UCSD-AML1 (cell line): ENCODE results near the gene MB.
"Not testable (repeated sequence)": the region's sequence is repeated elsewhere in the genome, so short reads cannot be mapped to it uniquely, and the experiment has no call there.

Source experiments
- DNase-seq: peaks from one replicate; lab custom pipeline; 2025; ENCODE audit not compliant: unreplicated experiment; lab: John Stamatoyannopoulos, UW

MB gene

GRCh38 chr22:35617137-35617755, at the start of gene MB:
MB (minus strand) TSS chr22:35617329; CDS start chr22:35617257, 72 bp downstream.
- DNase-seq: no peak

- DNase-seq: not testable (repeated sequence)
Observed at GRCh38 chr22:35666699-35667098, 49.6 kb upstream of the MB start.

- DNase-seq: no peak
Observed at GRCh38 chr22:35664955-35665587, 47.9 kb upstream of the MB start.

- DNase-seq: no peak
Observed at GRCh38 chr22:35663371-35663770, 46.2 kb upstream of the MB start.

- DNase-seq: no peak
Observed at GRCh38 chr22:35662914-35663313, 45.8 kb upstream of the MB start.

GRCh38 chr22:35661464-35661863, 44.3 kb upstream of the MB start:
- DNase-seq: no peak

GRCh38 chr22:35660291-35661127, 43.4 kb upstream of the MB start:
- DNase-seq: peak; percentile 37

- DNase-seq: no peak
Observed at GRCh38 chr22:35657571-35658312, 40.6 kb upstream of the MB start.

- DNase-seq: no peak
Observed at GRCh38 chr22:35656284-35656752, 39.2 kb upstream of the MB start.

GRCh38 chr22:35653824-35654223, 36.7 kb upstream of the MB start:
- no peak for DNase-seq

- DNase-seq: no peak
Observed at GRCh38 chr22:35651085-35651484, 34.0 kb upstream of the MB start.

GRCh38 chr22:35649636-35650250, 32.6 kb upstream of the MB start:
- no peak for DNase-seq

GRCh38 chr22:35649026-35649553, 32.0 kb upstream of the MB start:
- no peak for DNase-seq

- peak; percentile 52 for DNase-seq
Observed at GRCh38 chr22:35648066-35649025, 31.2 kb upstream of the MB start, which contains the start of gene APOL6. APOL6 (plus strand) TSS chr22:35648446; CDS start chr22:35656426, 7,980 bp downstream.

GRCh38 chr22:35645646-35646045, 28.5 kb upstream of the MB start:
- DNase-seq: no peak

GRCh38 chr22:35643991-35644390, 26.9 kb upstream of the MB start:
- DNase-seq: no peak

GRCh38 chr22:35642305-35642741, 25.2 kb upstream of the MB start:
- no peak for DNase-seq

- no peak for DNase-seq
Observed at GRCh38 chr22:35641494-35642120, 24.5 kb upstream of the MB start.

- no peak for DNase-seq
Observed at GRCh38 chr22:35638410-35638809, 21.3 kb upstream of the MB start.
